ENCODE measurements around the gene FHIT.
"Not testable (repeated sequence)": the region's sequence is repeated elsewhere in the genome, so short reads cannot be mapped to it uniquely, and the experiment has no call there.

FHIT gene

DNA sequence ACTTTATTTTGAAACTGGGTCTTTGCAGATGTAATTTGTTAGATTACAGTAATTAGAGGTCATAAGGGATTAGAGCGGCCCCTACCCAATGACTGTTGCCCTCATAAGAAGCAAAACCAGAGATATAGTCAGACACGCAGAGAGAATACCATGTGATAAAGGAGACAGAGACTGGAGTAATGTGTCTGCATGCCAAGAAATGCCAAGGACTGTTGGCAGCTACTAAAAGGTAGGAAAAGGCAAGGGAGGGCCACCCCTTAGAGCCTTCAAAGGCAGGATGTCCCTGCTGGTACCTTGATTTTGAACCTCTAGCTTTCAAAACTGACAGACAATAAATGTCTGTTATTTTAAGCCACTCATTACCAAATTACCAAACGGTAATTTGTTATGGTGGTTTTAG, 548.2 kb downstream of the FHIT start:
- H3K4me3 ChIP-seq (ENCODE audit: low read depth, low read length): no peak overlapping the region
- TF ChIP-seq, protein P1, sequence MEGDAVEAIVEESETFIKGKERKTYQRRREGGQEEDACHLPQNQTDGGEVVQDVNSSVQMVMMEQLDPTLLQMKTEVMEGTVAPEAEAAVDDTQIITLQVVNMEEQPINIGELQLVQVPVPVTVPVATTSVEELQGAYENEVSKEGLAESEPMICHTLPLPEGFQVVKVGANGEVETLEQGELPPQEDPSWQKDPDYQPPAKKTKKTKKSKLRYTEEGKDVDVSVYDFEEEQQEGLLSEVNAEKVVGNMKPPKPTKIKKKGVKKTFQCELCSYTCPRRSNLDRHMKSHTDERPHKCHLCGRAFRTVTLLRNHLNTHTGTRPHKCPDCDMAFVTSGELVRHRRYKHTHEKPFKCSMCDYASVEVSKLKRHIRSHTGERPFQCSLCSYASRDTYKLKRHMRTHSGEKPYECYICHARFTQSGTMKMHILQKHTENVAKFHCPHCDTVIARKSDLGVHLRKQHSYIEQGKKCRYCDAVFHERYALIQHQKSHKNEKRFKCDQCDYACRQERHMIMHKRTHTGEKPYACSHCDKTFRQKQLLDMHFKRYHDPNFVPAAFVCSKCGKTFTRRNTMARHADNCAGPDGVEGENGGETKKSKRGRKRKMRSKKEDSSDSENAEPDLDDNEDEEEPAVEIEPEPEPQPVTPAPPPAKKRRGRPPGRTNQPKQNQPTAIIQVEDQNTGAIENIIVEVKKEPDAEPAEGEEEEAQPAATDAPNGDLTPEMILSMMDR (IDR thresholded peaks at IDR 0.05; ENCODE audit: low read depth, low read length): no peak

DNA sequence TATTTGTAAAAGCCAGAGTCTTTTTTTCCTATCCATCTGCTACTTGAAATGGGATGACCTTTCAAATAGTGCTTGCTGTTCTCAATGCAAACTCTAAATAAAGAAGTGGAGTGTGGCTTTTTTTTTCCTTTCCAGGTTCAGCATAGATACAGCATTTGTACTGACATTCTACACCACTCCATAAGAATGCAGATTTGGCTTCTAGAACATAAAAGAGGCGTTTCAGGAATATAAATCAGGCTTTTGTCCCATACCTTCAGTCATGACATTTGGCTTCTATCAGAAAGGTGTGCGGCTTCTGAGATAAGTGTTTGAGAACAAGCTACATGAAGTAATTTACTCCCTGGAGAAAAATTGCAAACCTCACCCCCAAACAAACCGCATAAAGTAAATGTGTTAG, 553.1 kb downstream of the FHIT start:
- TF ChIP-seq, protein P1 (IDR thresholded peaks at IDR 0.05; ENCODE audit: low read depth, low read length): no peak

DNA sequence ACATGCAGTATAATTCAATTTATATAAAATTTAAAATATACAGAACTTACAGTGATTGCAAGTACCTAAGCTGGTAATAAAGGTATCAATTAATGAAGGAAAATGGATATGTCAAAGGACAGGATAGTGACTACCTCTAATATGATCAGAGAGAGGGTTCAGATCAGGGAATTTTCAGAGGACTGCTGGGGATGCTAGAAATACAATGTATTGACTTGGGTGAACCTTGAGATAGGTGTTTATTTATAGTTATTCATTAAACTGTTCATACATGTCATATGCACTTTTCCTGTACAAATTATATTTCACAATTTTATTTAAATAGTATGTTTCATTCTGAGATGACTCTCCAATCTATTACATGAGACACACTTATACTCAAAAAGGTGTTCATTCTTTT, 554.1 kb downstream of the FHIT start:
- TF ChIP-seq, protein P1 (IDR thresholded peaks at IDR 0.05; ENCODE audit: low read depth, low read length): no peak
- H3K4me3 ChIP-seq (ENCODE audit: low read depth, low read length): no peak overlapping the region

More for the DNA sequence above, 553.1 kb downstream of the FHIT start:
- H3K4me3 ChIP-seq (ENCODE audit: low read depth, low read length): no peak overlapping the region

DNA sequence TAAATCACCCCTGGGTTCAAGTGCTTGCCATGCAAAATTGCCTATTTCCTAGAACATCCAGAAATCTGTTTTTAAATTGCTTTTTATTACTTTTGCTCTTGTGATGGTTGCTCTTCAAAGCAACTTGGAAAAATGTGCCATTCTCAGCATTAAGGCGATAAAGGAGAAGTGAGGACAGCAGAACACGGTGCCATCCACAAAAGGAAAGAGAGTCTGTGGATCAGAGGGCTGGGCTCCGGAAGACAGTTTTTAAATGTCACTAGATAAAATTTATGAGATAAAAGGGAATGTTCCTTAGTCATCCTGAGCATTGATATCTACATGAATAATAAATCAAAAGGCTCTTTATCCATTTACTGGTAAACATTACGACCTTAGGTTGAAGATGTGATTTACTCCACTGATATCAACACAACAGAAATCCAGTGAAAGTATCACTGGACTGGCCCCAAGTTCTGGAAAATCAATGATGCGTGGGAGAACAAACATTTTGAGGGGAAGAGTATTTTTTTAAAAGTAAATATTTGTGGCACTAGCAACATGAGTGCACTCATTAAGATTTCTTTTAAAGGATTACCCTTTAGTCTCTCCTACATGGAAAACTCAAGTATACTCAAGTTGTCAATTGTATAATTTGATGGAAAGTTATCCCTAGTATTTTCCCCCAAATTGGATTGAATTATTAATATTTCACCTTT, 554.7 kb downstream of the FHIT start:
- no peak overlapping the region for H3K4me3 ChIP-seq (ENCODE audit: low read depth, low read length)
- TF ChIP-seq, protein P1 (IDR thresholded peaks at IDR 0.05; ENCODE audit: low read depth, low read length): no peak

DNA sequence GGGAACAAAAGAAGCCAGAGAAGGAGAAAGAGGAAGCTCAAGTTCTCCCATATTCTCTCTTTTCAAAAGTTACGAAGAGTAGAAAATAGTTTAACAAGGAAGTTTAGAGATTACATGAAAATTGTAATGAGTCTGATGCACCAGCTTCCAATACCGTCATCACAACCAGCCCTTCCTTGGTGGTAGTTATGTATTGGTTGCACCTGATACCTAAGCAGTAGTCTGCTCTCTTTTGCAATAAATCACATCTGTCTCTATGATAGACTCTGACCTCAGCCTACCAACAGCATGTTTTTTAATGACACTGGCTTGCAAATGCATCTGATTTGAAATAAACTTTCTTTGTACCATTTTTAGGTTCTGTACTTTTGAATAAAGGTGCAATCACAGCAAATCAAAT, 575.8 kb downstream of the FHIT start:
- H3K4me3 ChIP-seq (ENCODE audit: low read depth, low read length): no peak overlapping the region
- TF ChIP-seq, protein P1 (IDR thresholded peaks at IDR 0.05; ENCODE audit: low read depth, low read length): no peak

DNA sequence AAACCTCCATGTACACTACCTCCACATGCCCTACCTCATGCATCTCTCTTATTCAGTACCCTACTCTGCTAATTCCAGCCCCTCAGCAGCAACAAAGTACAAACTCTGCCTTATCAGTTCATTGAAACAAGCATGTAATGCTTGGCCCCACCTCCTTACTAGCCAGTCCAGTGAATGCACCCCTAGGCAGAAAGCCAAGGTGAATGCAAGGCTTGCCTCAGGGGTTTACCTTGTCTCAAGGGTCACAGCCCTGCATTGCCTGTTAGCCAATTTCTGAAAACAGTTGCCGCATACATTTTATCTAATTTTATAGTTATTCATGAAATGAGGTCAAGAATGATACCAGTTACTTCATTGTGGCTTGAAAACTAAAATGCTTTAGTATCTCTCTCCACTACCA, 576.4 kb downstream of the FHIT start:
- TF ChIP-seq, protein P1 (IDR thresholded peaks at IDR 0.05; ENCODE audit: low read depth, low read length): no peak
- no peak overlapping the region for H3K4me3 ChIP-seq (ENCODE audit: low read depth, low read length)

DNA sequence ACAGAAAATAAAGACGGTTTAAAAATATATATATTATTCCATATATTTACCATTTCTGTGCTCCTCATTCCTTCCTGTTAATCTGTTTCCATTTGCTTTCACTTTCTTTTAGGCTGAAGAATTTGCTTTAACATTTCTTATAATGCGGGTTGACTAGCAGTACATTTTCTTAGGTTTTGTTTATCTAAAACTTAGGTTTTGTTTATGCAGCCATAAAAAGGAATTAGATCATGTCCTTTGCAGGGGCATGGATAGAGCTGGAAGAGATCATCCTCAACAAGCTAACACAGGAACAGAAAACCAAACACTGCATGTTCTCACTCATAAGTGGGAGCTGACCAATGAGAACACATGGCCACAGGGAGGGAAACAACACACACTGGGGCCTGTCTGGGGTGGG, 578.1 kb downstream of the FHIT start:
- TF ChIP-seq, protein P1 (IDR thresholded peaks at IDR 0.05; ENCODE audit: low read depth, low read length): no peak

DNA sequence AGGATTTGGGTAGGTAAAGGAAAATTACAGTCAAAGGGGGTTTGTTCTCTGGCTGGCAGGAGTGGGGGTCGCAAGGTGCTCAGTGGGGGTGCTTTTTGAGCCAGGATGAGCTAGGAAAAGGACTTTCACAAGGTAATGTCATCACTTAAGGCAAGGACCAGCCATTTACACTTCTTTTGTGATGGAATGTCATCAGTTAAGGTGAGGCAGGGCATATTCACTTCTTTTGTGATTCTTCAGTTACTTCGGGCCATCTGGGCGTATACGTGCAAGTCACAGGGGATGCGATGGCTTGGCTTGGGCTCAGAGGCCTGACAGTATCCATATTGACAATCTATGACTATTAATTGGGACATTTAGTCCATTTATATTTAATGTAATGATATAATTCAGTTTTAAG, 578.9 kb downstream of the FHIT start:
- not testable (repeated sequence) for H3K4me3 ChIP-seq (ENCODE audit: low read depth, low read length)

More for the DNA sequence above, 578.1 kb downstream of the FHIT start:
- H3K4me3 ChIP-seq (ENCODE audit: low read depth, low read length): no peak overlapping the region
